GM12891 (cell line): ENCODE data around the gene FOXS1.

Source experiments
- POLR2A ChIP-seq: IDR thresholded peaks from 2 replicates; pipeline ENCODE4 v1.6.1; 2011; ENCODE audit warnings: low read depth, low read length, control low read depth
- POLR2AphosphoS5 ChIP-seq: IDR thresholded peaks from 2 replicates; pipeline ENCODE4 v1.6.1; 2011; ENCODE audit warnings: low read depth, low read length, control low read depth
- POU2F2 ChIP-seq: IDR thresholded peaks from 2 replicates; pipeline ENCODE4 v1.6.1; 2011; ENCODE audit warnings: low read depth, mild to moderate bottlenecking, control low read depth, low read length, moderate library complexity
- TAF1 ChIP-seq: IDR thresholded peaks from 2 replicates; pipeline ENCODE4 v1.6.1; 2011; ENCODE audit warnings: low read depth, low read length, control low read depth

GRCh38 chr20:31846793-31847138, 1.4 kb upstream of the FOXS1 start:
- TF ChIP-seq POLR2AphosphoS5: no peak
- no peak for TF ChIP-seq POLR2A
- TF ChIP-seq TAF1: no peak
- TF ChIP-seq POU2F2: no peak
